Fibroblast of mammary gland (primary cell): ENCODE measurements around the gene RHOF.
"Not testable (repeated sequence)": the region's sequence is repeated elsewhere in the genome, so short reads cannot be mapped to it uniquely, and the experiment has no call there.

Experiments
- DNase-seq: peaks from one replicate; pipeline ENCODE4 v3.0.0-alpha.2; 2010; ENCODE audit warnings: low read depth
- H3K4me3 ChIP-seq: 2 replicates; pipeline ENCODE4 v1.5.1; 2011; ENCODE audit warnings: low read depth, mild to moderate bottlenecking, low read length, moderate library complexity; ENCODE audit not compliant: control insufficient read depth
- TF ChIP-seq, protein P1 (sequence below): conservative IDR thresholded peaks from 2 replicates; pipeline ENCODE4 v1.5.1; 2011; ENCODE audit warnings: low read depth, low read length, inconsistent platforms; ENCODE audit not compliant: control insufficient read depth, insufficient read depth

The RHOF gene

DNA sequence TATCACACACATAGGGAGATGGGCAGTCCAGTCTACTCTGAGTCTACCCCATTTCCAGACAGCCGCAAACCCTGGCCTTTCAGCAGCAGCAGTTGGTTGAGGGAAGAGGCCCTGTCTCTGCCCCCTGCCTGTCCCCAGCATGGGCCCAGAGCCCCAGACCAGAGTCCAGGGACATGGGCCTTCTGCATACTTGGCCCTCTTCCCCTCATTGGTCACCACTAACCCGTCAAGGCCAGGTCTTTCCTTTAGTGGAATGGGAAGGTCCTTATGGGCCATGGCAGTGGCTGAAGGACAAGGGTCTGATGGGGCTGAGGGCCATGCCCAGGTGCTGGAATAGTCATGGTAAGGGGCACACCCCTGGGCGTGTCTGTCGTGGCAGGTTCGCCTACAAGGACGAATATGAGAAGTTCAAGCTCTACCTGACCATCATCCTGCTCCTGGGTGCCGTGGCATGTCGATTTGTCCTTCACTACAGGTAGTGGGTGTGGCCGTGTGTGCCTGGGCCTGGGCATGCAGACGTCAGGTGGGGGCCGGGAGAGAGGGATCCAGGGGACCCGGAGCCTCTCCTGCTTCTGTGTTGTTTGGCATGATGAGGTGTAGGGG, 41.6 kb downstream of the RHOF start:
- TF ChIP-seq, protein P1, sequence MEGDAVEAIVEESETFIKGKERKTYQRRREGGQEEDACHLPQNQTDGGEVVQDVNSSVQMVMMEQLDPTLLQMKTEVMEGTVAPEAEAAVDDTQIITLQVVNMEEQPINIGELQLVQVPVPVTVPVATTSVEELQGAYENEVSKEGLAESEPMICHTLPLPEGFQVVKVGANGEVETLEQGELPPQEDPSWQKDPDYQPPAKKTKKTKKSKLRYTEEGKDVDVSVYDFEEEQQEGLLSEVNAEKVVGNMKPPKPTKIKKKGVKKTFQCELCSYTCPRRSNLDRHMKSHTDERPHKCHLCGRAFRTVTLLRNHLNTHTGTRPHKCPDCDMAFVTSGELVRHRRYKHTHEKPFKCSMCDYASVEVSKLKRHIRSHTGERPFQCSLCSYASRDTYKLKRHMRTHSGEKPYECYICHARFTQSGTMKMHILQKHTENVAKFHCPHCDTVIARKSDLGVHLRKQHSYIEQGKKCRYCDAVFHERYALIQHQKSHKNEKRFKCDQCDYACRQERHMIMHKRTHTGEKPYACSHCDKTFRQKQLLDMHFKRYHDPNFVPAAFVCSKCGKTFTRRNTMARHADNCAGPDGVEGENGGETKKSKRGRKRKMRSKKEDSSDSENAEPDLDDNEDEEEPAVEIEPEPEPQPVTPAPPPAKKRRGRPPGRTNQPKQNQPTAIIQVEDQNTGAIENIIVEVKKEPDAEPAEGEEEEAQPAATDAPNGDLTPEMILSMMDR = no peak
- DNase-seq = no peak
- H3K4me3 ChIP-seq = no peak overlapping the region

DNA sequence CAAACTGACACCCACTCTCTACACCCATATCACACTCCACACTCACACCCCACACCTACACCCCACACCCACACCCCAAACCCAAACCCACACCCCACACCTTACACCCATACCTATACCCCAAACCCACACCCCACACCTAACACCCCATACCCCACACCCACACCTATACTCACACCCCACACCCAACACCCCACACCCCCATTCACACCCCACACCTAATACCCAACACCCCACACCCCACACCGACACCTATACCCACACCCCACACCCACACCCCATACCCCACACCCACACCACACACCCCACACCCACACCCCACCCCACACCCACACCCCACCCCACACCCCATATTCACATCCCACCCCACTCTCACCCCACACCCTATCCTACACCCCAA, 42.5 kb downstream of the RHOF start:
- no peak for DNase-seq
- no peak overlapping the region for H3K4me3 ChIP-seq
- TF ChIP-seq, protein P1 = no peak

DNA sequence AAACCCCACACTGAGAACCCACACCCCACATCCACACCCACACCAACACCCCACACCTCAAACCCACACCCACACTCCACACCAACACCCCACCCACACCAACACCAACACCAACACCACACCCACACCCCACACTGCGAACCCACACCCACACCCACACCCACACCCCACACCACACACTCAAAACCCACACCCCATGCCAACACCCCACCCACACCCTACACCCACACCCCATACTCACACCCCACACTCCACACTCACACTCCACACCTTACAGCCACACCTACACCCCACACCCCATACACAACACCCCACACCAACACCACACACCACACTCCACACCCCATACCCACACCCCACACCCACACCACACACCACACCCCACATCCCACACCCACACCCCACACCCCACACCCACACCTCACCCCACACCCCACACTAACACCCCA, 43.0 kb downstream of the RHOF start:
- H3K4me3 ChIP-seq = no peak overlapping the region
- TF ChIP-seq, protein P1 = no peak
- DNase-seq = no peak

DNA sequence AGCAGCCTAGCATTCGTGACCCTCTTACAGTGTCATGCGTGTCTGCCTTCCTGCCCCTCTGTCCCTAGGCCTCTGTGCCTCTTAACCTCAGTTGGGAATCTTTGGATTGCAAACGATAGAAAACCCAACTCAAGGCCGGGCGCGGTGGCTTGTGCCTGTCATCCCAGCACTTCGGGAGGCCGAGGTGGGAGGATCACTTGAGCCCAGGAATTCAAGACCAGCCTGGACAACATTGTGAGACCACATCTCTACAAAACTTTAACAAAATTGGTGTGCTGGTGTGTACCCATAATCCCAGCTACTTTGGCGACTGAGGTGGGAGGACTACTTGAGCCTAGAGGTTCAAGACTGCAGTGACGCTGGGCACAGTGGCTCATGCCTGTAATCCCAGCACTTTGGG, 44.2 kb downstream of the RHOF start:
- TF ChIP-seq, protein P1 = no peak
- no peak for DNase-seq
- H3K4me3 ChIP-seq = no peak overlapping the region

DNA sequence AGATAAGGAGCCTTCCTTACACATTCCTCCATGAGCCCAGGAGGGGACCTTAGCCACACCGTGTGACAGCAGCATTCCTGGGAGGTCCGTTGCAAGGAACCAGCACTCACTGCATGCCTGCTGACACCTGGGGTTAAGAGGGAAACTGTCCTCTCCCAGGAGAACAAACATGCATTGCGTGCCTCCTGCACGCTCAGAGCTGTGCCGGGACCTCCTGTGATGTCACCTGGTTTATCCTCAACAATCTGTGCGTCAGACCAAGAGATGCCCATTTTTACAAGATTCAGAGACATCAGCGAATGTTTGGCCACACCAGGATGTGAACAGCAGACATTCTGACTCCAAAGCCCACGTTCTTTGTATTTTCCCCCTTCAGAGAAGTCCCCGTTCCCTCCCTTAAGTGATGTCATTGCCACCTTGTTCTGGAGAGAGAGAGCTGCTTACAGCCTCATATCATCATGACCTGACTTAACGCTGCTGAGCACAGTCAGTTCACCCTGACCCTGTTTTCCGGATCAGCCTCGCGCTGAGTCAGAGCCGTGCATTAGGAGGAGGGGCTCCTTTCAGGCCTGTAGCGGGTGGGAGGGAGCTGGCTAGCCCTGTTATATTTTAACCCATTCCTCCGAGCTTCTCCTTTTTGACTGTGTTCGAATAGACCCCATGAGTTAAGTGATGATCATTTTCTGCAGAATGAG, 44.8 kb downstream of the RHOF start:
- TF ChIP-seq, protein P1 = no peak
- H3K4me3 ChIP-seq = no peak overlapping the region
- peak; percentile 93 for DNase-seq

DNA sequence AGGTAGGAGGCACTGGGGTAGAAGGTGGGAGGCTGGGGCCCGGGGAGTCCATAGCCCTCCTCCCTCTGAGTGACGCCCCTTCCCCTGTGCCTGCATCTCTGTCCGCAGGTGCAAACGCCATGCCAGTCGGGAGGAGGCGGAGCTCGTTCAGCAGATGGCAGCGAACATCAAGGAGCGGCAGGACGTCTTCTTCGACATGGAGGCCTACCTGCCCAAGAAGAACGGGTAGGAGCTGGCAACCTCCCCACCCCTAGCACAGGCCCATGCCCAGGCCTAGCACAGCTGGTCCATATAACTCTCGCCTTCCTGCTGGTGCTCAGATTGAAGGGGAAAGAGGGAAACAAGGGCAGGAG, 45.3 kb downstream of the RHOF start:
- H3K4me3 ChIP-seq = no peak overlapping the region
- TF ChIP-seq, protein P1 = no peak
- no peak for DNase-seq

DNA sequence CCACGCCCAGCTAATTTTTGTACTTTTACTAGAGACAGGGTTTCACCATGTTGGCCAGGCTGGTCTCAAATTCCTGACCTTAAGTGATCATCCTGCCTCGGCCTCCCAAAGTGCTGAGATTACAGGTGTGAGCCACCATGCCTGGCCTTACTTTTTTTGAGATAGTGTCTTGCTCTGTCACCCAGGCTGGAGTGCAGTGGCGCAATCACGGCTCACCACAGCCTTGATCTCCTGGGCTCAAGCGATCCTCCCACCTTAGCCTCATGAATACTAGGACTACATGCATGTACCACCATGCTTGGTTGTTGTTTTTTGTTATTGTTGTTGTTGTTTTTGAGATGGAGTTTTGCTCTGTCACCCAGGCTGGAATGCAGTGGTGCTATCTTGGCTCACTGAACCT, 47.9 kb downstream of the RHOF start:
- not testable (repeated sequence) for DNase-seq, H3K4me3 ChIP-seq
